GM18909 (cell line): ENCODE results near the gene ZXDA.
"Not testable (repeated sequence)": the region's sequence is repeated elsewhere in the genome, so short reads cannot be mapped to it uniquely, and the experiment has no call there.

ENCODE experiments used
- ATAC-seq: cut with Tn5 transposase; IDR thresholded peaks from one replicate; pipeline ENCODE4 v1.9.1; 2021; ENCODE audit warnings: mild to moderate bottlenecking; ENCODE audit not compliant: unreplicated experiment, poor library complexity

Gene ZXDA, protein sequence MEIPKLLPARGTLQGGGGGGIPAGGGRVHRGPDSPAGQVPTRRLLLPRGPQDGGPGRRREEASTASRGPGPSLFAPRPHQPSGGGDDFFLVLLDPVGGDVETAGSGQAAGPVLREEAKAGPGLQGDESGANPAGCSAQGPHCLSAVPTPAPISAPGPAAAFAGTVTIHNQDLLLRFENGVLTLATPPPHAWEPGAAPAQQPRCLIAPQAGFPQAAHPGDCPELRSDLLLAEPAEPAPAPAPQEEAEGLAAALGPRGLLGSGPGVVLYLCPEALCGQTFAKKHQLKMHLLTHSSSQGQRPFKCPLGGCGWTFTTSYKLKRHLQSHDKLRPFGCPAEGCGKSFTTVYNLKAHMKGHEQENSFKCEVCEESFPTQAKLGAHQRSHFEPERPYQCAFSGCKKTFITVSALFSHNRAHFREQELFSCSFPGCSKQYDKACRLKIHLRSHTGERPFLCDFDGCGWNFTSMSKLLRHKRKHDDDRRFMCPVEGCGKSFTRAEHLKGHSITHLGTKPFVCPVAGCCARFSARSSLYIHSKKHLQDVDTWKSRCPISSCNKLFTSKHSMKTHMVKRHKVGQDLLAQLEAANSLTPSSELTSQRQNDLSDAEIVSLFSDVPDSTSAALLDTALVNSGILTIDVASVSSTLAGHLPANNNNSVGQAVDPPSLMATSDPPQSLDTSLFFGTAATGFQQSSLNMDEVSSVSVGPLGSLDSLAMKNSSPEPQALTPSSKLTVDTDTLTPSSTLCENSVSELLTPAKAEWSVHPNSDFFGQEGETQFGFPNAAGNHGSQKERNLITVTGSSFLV

DNA sequence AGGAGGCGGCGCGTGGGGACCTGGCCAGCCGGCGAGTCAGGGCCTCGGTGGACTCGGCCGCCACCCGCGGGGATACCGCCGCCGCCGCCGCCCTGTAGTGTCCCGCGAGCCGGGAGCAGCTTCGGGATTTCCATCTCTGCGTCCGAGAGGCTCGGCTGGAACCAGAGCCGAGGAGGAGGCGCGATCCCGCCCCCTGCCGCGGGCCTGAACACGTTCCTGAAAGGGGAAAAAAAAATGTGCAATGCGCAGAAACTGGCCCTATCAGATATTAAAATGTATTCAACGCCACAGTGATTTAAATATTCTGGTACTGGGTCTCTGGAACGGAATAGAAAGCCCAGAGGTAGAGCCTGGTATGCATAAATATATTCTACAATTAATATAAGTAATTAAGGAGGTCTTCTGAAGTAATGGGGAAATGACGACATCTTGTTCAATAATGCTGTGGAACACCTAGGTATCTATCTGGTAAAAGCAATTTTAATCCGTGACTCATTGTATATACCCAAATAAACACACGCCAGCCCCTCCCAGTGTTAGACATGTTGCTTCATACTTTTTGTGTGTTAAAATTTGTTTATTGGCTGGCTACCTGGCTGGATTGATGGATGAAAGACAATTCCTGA lies at the start of gene ZXDA:
TSS of gene ZXDA (minus strand) at position 172 of the 626 bp plus-strand sequence. CDS start at position 134, 38 bp downstream.
- ATAC-seq = peak; percentile 61

DNA sequence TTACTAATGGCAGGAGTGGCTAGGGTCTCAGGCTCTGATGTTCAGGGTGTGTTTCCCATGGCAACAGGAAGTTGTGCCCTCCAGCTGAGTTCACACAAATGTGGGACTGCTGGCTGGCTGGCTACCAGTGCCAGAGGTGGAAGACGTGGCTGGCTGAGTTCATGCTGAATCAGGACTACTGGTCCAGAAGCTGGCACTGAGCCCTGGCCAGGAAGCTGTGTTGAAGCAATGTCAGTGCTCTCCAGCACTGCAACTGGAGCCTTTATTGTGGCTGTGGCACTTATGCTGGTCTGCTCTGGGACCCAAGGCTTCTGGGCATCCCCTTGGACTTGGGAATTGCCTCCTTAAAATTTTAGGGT lies 42.0 kb upstream of the ZXDA start:
- ATAC-seq = no peak

DNA sequence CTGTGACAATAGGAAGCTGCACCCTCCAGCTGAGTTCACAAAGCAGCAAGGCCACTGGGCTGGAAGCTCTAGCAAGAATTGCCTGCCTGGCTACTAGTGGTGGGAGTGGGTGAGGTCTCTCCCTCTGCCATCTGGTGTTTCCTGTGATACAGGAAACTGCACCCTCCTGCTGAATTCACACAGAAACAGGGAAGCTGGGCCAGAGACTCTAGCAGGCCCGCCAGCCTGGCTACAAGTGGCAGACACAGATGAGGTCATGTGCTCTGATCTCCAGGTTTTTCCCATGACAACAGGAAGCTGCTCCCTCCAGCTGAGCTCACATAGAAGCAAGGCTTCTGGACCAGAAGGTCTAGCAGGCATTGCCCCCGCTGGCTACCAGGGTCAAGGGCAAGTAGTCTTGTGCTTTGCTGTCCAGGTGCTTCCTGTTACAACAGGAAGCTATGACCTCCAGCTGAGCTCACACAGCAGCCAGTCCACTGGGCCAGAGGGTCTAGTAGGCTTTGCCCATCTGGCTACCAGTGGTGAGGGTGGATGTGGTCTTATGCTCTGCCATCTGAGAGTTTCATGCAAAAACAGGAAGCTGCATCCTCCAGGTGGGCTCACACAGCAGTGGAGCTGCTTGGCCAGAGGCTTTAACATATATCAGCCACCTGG lies 41.5 kb upstream of the ZXDA start:
- peak; percentile 89 for ATAC-seq

DNA sequence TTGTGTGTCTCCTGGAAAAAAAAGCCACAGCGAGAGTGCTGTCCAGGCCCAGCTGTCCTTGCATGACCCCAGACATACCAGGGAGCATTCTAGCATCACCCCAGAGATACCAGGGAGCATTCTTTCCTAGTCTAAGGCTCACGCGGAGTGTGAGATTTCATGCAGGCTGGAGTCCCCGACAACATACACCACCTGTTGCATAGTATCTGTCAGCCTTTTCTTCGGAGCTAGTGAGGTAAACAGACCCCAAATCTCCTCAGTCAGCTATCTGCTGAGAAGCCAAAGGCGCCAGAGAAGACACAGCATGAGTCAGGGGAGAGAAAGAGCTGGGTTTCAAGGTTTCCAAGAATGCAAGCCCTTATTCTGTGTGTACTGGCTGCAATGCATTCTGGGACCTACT lies 23.1 kb upstream of the ZXDA start:
- no peak for ATAC-seq

DNA sequence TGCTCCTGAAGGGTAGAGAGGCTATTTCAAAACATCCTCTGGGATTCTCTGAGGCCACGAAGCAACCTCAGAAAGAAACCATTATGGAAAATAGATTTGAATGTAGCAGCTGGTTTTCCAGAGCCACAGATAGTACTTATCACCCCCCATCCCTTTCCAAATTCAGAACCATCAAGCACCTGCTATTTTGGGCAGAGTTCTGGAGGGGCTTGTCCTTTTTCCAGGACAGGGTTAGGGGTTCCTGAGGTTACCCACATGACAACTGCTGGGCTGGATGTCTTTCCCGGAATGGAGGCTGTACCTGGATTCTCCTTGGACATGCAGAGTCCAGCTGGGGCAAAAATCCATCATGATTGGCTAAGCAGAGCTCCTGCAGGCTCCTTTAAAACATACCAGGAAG lies 22.0 kb upstream of the ZXDA start:
- no peak for ATAC-seq

DNA sequence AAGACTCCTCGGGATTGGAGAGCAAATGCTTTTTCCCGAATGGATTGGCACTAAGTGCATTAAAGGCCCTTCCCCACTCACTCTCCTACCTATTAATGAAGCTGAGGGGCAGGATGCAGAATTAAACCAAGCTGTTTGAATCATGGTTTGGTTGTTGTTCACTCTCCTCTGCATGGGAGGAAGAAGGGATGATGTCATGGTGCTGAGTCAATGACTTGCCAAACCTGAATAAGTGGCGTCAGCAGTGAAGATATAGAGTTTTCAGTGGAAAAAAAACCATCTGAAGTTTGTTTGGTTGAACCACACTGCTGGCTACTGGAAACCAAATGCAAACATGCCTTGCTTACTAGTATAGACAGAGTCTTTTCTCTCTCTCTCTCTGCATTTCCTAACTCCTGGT lies 19.8 kb upstream of the ZXDA start:
- no peak for ATAC-seq

DNA sequence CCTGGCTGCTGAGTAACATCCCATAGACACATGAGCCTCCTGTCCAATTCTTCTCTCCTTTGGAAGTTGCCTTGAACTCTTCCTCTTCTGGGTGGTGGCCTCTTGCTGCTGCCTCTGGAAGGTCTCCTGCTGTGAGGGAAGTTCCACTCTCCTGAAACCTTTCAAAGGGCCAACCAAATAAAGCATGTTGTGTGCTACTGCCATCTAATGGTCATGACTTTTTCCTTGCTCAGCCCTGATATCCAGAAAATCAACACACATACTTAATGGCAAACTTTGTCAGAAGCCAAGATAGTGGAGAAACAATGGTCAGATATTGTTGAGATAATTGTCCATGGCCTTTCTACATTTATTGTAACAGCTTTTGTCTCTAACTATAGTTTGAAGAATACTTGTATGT lies 19.1 kb upstream of the ZXDA start:
- no peak for ATAC-seq

DNA sequence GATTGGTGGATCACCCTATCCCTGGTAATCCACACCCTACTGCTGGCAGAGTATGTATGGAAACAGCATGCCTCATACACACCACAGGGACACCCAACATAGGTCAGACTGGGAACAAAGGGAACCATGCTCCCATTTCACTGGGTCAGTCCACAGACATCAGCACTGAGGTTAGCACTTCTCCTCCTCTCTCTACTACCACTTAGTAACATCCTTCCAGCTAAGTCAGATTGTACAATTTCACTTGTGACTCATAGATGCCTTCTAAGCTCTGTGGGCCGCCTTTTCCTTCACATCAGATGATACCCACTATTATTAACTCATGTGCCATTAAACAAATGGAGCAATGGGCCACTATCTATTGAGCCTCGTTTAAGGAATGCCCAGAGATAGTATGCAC lies 15.5 kb upstream of the ZXDA start:
- no peak for ATAC-seq

DNA sequence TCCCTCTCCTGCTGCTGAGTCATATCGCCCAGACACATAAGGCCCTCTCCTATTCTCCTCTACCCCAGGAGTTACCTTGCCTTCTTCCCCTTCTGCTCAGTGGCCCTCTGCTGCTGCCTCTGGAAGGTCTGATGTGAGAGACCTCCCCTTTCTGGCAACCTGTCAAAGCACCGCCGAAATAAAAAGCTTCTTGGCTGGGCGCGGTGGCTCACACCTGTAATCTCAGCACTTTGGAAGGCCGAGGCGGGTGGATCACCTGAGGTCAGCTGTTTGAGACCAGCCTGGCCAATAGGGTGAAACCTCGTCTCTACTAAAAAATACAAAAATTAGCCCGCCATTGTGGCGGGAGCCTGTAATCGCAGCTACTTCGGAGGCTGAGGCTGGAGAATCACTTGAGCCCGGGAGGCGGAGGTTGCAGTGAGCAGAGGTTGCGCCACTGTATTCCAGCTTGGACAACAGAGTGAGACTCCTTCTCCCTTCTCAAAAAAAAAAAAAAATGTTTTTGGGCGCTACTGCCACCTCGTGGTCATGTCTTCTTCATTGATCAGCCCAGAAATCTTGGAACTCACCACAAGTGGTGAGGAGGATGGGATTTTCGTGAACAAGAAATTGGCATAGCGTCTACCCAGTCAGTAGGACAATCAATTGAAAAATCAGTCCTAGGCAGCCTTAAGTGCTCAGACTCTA lies 8.6 kb upstream of the ZXDA start:
- no peak for ATAC-seq

DNA sequence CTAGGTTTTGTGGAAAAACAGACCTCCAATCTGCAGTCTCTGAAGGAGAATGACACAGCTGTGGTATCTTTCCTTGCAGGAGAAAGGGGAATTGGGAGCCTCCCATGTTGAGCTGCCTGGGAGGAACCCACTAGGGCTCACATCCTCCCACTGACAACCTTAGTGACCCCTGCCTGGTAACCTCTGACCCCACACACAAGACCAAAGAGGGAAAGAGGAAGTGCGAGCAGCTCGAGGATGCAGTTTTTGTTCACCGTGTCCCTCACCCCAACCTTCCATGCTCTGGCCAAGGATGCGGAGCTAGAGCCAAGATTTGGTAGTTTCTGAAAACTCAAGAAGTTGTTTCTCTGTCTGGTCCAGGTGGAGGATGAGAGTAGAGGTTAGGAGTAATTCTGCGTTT lies 5.4 kb upstream of the ZXDA start:
- no peak for ATAC-seq

DNA sequence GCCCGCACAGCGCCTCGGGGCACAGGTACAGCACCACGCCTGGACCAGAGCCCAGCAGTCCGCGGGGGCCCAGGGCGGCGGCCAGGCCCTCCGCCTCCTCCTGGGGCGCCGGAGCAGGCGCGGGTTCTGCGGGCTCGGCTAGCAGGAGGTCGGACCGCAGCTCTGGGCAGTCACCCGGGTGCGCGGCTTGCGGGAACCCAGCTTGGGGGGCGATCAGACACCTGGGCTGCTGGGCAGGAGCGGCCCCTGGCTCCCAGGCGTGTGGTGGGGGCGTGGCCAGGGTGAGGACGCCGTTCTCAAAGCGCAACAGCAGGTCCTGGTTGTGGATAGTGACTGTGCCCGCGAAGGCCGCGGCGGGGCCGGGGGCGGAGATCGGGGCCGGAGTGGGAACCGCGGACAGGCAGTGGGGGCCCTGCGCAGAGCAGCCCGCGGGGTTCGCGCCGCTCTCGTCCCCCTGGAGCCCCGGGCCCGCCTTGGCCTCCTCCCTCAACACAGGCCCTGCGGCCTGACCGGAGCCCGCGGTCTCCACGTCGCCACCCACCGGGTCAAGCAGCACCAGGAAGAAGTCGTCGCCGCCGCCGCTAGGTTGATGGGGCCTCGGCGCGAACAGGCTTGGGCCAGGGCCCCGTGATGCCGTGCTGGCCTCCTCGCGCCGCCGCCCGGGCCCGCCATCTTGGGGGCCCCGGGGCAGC lies 517 bp downstream of the ZXDA start:
- ATAC-seq = peak; percentile 80

DNA sequence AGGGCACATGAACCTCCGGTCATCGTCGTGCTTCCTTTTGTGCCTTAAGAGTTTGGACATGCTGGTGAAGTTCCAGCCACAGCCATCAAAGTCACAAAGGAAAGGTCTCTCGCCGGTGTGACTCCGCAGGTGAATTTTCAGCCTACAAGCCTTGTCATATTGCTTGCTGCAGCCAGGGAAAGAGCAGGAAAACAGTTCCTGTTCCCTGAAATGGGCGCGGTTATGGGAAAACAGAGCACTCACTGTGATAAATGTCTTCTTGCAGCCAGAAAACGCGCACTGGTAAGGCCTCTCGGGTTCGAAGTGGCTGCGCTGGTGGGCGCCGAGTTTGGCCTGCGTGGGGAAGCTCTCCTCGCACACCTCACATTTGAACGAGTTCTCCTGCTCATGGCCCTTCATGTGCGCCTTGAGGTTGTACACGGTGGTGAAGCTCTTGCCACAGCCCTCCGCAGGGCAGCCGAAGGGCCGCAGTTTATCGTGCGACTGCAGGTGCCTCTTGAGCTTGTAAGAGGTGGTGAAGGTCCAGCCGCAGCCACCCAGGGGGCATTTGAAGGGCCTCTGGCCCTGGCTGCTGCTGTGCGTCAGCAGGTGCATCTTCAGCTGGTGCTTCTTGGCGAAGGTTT lies 1.2 kb downstream of the ZXDA start:
- ATAC-seq = not testable (repeated sequence)

DNA sequence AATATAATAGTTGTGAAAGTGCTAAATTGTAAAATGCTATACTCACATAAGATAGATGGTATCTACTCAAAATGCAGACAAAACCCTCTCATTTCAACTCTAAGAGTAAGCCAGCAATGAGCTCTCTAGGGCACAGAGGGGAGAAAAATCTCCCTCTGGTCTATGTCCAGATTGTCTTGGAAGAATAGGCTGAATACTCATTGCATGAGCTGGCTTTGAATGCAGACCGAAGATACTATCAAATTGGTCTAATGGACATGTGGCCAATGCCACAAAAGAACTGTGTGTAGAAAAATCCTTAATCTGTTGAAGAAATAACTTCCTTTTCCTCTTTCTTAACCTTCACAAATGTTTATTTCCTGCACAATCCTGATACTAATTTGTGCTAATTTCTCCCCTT lies 3.5 kb downstream of the ZXDA start:
- ATAC-seq = no peak

DNA sequence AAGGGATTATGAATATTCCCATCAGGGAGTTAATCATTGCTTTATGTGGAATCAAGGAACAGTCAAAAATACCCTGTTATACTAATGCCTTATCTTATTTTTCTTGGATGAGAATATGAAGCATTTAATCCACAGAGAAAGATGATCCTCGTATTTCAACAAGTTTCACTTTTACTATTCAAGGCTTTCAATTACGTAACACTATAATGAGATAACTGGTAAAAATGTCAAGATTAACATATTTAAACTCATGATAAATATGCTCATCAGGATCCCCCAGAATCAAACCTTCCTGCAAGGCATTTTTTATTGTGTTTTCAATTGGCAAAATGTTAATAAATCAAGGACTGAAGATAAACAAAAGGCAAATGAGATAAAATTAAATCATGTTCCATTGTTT lies 5.1 kb downstream of the ZXDA start:
- ATAC-seq = no peak

DNA sequence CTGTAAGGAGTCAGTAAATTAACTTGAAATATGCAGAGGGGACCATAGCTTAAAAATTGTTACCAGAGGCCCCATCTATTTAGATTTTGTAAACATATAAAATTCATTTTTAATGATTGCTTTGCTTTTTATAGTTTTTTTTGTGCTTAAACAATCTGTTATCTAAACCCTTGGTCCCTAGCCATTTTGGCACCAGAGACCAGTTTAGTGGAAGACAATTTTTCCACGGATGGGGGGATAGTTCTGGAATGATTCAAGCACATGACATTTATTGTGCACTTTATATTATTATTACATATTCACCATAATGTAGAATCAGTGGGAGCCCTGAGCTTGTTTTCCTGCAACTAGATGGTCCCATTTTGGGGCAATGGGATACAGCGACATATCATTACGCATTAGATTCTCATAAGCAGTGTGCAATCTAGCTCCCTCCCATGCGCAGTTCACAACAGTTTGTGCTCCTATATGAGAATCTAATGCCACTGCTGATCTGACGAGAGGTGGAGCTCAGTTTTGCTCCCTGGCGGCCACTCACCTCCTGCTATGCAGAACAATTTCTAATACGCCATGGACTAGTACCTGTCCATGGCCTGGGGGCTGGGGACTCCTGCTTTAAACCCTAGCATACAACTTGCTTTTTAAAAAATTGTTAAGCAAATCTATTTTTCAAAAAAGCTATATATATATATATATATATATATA lies 5.9 kb downstream of the ZXDA start:
- ATAC-seq = no peak

DNA sequence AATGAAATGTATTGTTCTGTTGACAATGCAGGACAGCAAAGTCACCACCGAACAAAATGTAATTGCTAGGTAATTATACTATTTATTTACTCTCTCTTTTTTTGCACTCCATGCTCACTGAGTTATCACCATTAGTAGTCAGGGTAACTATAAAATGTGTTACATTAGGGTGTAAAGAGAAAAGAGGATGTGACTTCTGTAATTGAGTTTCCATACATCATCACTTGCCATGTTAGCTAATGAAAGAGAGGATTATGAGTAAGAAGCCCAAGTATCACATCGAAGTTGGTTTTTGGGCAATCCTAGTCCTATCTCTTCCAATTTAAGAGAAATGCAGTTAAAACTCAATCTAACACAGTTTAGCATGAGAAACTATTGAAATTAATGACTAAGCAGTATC lies 7.6 kb downstream of the ZXDA start:
- no peak for ATAC-seq

DNA sequence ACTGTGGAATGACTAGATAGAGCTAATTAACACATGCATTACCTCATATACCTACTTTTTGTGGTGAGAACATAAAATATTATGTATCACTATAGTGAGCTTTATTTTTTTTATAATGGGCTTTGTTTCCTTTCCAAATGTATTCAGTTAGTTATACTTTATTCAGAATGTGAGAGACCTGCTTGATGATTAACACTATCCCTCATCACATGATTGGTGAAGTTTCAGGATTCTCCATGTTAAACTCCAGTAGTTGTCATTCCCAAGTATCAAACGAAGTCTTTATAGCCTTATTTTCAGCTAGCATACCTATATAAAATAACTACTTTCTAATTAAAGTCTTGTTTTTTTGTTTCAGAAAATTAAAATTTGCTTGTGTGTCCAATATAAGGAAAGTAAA lies 8.8 kb downstream of the ZXDA start:
- ATAC-seq = no peak

DNA sequence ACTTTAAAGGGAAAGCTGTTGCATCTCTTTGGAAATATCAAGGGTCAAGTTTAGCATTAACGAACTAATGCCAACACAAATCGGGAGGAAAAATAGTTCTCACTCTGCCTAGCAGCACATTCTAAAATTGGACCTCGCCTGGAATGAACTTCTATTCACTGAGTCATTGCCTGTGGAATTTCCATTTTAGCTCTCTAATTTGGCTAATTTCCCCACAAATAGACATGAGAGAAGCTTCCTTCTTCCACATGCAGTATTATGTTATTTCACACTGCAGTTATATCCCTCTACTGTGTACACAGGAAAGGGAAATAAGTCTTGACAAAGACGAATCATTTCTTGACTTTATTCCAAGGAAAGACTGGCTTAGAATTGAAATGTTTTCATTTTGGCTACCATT lies 9.3 kb downstream of the ZXDA start:
- no peak for ATAC-seq

DNA sequence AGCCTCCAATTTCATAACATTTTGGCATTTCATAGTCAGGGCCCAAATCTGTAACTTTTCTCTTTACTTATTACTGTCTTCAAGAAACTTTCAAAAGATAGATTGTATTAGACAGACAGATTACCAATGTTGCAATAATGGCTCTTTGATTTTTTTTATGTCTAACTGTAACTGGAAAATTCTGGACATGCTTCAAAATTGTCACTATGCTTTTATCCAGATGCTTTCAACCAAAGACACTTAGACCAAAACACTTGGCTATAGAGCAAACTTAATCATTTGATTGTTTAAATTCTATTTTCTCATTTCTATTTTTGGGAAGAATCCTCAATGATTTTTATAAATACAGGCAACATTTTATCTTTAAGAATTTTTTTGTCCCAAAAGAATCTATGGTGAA lies 10.4 kb downstream of the ZXDA start:
- no peak for ATAC-seq
